GM12801 (cell line): ENCODE results near the gene ITGA11.

Source experiments
- CTCF ChIP-seq: IDR thresholded peaks from one replicate; pipeline ENCODE4 v1.5.1; 2011; ENCODE audit warnings: control low read depth; ENCODE audit not compliant: insufficient read length; ENCODE audit errors: extremely low read depth

Gene ITGA11

GRCh38 chr15:68364660-68365035 is 67.3 kb downstream of the ITGA11 start:
- TF ChIP-seq CTCF: no peak

- no peak for TF ChIP-seq CTCF
Observed at GRCh38 chr15:68364028-68364659, 67.8 kb downstream of the ITGA11 start.

GRCh38 chr15:68363353-68363752 is 68.6 kb downstream of the ITGA11 start:
- no peak for TF ChIP-seq CTCF

- no peak for TF ChIP-seq CTCF
Observed at GRCh38 chr15:68362537-68363126, 69.3 kb downstream of the ITGA11 start.

GRCh38 chr15:68360721-68361120 is 71.2 kb downstream of the ITGA11 start:
- no peak for TF ChIP-seq CTCF

- no peak for TF ChIP-seq CTCF
Observed at GRCh38 chr15:68356778-68357177, 75.2 kb downstream of the ITGA11 start.

GRCh38 chr15:68354923-68355322 is 77.0 kb downstream of the ITGA11 start:
- TF ChIP-seq CTCF: no peak
